HEK293 (cell line): ENCODE results near the gene SYT2.

ENCODE experiments used
- CTCF ChIA-PET: fragments of 350-600 bp; formaldehyde crosslinking; extraction: SDS; loops from one replicate; lab custom pipeline; 2021; ENCODE audit warnings: antibody characterized with exemption; lab: Yijun Ruan, JAX
- POLR2A ChIA-PET: fragments of 300-600 bp; formaldehyde crosslinking; extraction: SDS; loops from one replicate; lab custom pipeline; 2020; ENCODE audit warnings: antibody characterized with exemption, inconsistent platforms; lab: Yijun Ruan, JAX
- H3K27ac ChIP-seq: fragments of 200-500 bp; sonication (Bioruptor generic); 2 replicates; pipeline ENCODE4 v1.5.1; 2014; ENCODE audit warnings: low read depth, low read length, control low read depth, inconsistent platforms; ENCODE audit errors: extremely low read depth
- H3K36me3 ChIP-seq, 2 experiments: fragments of 200-500 bp in 1 of 2; sonication (Bioruptor generic) in 1 of 2; 1 replicate in 1 of 2; 2 replicates in 1 of 2; pipeline ENCODE4 v1.5.1; 2014 to 2017; ENCODE audit warnings: inconsistent platforms in 2 of 2, low read length in 2 of 2; ENCODE audit not compliant: control insufficient read depth in 2 of 2, insufficient read depth in 1 of 2
- H3K4me1 ChIP-seq: fragments of 200-500 bp; sonication (Bioruptor generic); 2 replicates; pipeline ENCODE4 v1.5.1; 2014; ENCODE audit warnings: mild to moderate bottlenecking, low read length, inconsistent platforms; ENCODE audit not compliant: control insufficient read depth, insufficient read depth
- H3K4me3 ChIP-seq: 2 replicates; pipeline ENCODE4 v1.5.1; 2011; ENCODE audit warnings: low read depth, mild to moderate bottlenecking, control low read depth, low read length, moderate library complexity
- H3K9me3 ChIP-seq: fragments of 200-500 bp; sonication (Bioruptor generic); 2 replicates; pipeline ENCODE4 v1.5.1; 2014; ENCODE audit warnings: low read depth, low read length, inconsistent platforms; ENCODE audit not compliant: control insufficient read depth, insufficient read depth
- ATF2 ChIP-seq: fragments of 450-650 bp; formaldehyde crosslinking; IDR thresholded peaks from 2 replicates; pipeline ENCODE4 v1.5.1; 2016; ENCODE audit warnings: missing biosample characterization, missing genetic modification characterization, low read depth
- GLI2 ChIP-seq: fragments of 450-650 bp; formaldehyde crosslinking; IDR thresholded peaks from 2 replicates; pipeline ENCODE4; 2017; ENCODE audit warnings: missing biosample characterization, missing genetic modification characterization, low read depth, borderline replicate concordance
- GLIS1 ChIP-seq: fragments of 450-650 bp; formaldehyde crosslinking; IDR thresholded peaks from 2 replicates; pipeline ENCODE4 v1.5.1; 2016; ENCODE audit warnings: missing biosample characterization, missing genetic modification characterization
- HOXD13 ChIP-seq: sonication (generic); formaldehyde crosslinking; IDR thresholded peaks from 2 replicates; pipeline ENCODE4 v1.8.0; 2022; ENCODE audit warnings: missing genetic modification reagents, borderline replicate concordance
- KLF7 ChIP-seq: fragments of 450-650 bp; formaldehyde crosslinking; IDR thresholded peaks from 2 replicates; pipeline ENCODE4 v1.5.1; 2016; ENCODE audit warnings: missing biosample characterization, missing genetic modification characterization, borderline replicate concordance
- ZBTB17 ChIP-seq: fragments of 450-650 bp; formaldehyde crosslinking; IDR thresholded peaks from 2 replicates; pipeline ENCODE4 v1.5.1; 2016; ENCODE audit warnings: missing biosample characterization, missing genetic modification characterization
- ZBTB20 ChIP-seq: fragments of 450-650 bp; formaldehyde crosslinking; IDR thresholded peaks from 2 replicates; pipeline ENCODE4 v1.5.1; 2016; ENCODE audit warnings: missing biosample characterization, missing genetic modification characterization
- ZNF114 ChIP-seq: fragments of 450-650 bp; formaldehyde crosslinking; IDR thresholded peaks from 2 replicates; pipeline ENCODE4 v1.5.0; 2017; ENCODE audit warnings: missing biosample characterization, missing genetic modification characterization
- ZNF132 ChIP-seq: fragments of 450-650 bp; formaldehyde crosslinking; IDR thresholded peaks from 2 replicates; pipeline ENCODE4 v1.5.1; 2017; ENCODE audit warnings: missing biosample characterization, missing genetic modification characterization, borderline replicate concordance
- ZNF157 ChIP-seq: fragments of 450-650 bp; formaldehyde crosslinking; IDR thresholded peaks from 2 replicates; pipeline ENCODE4 v1.5.1; 2016; ENCODE audit warnings: missing biosample characterization, missing genetic modification characterization
- ZNF202 ChIP-seq: fragments of 450-650 bp; formaldehyde crosslinking; IDR thresholded peaks from 2 replicates; pipeline ENCODE4 v1.5.1; 2016; ENCODE audit warnings: missing biosample characterization, missing genetic modification characterization, borderline replicate concordance
- ZNF280C ChIP-seq: fragments of 450-650 bp; formaldehyde crosslinking; IDR thresholded peaks from 2 replicates; pipeline ENCODE4 v1.5.1; 2016; ENCODE audit warnings: missing biosample characterization, missing genetic modification characterization
- ZNF529 ChIP-seq: fragments of 450-650 bp; formaldehyde crosslinking; IDR thresholded peaks from 2 replicates; pipeline ENCODE4 v1.5.1; 2017; ENCODE audit warnings: missing genetic modification characterization, missing biosample characterization; ENCODE audit not compliant: insufficient replicate concordance
- ZNF544 ChIP-seq: fragments of 450-650 bp; formaldehyde crosslinking; IDR thresholded peaks from 2 replicates; pipeline ENCODE4 v1.5.0; 2017; ENCODE audit warnings: missing biosample characterization, missing genetic modification characterization
- ZNF580 ChIP-seq: fragments of 450-650 bp; formaldehyde crosslinking; IDR thresholded peaks from 2 replicates; pipeline ENCODE4 v1.5.1; 2016; ENCODE audit warnings: missing biosample characterization, missing genetic modification characterization
- ZNF610 ChIP-seq: fragments of 450-650 bp; formaldehyde crosslinking; IDR thresholded peaks from 2 replicates; pipeline ENCODE4 v1.5.1; 2016; ENCODE audit warnings: missing biosample characterization, missing genetic modification characterization, borderline replicate concordance
- ZNF629 ChIP-seq: fragments of 450-650 bp; formaldehyde crosslinking; IDR thresholded peaks from 2 replicates; pipeline ENCODE4 v1.5.1; 2017; ENCODE audit warnings: missing biosample characterization, missing genetic modification characterization
- ZNF645 ChIP-seq: fragments of 450-650 bp; formaldehyde crosslinking; IDR thresholded peaks from 2 replicates; pipeline ENCODE4; 2016; ENCODE audit warnings: missing biosample characterization, missing genetic modification characterization
- ZNF777 ChIP-seq: fragments of 450-650 bp; formaldehyde crosslinking; IDR thresholded peaks from 2 replicates; pipeline ENCODE4 v1.5.1; 2017; ENCODE audit warnings: missing biosample characterization, missing genetic modification characterization, borderline replicate concordance
- ZNF830 ChIP-seq: fragments of 450-650 bp; IDR thresholded peaks from 2 replicates; pipeline ENCODE4 v1.5.0; 2018; ENCODE audit warnings: missing biosample characterization, missing genetic modification characterization, low read depth, mild to moderate bottlenecking, moderate library complexity
- ZNF837 ChIP-seq: fragments of 450-650 bp; formaldehyde crosslinking; IDR thresholded peaks from 2 replicates; pipeline ENCODE4 v1.5.1; 2016; ENCODE audit warnings: missing biosample characterization, missing genetic modification characterization
- ZSCAN23 ChIP-seq: fragments of 450-650 bp; formaldehyde crosslinking; IDR thresholded peaks from 2 replicates; pipeline ENCODE4 v1.5.1; 2016; ENCODE audit warnings: missing biosample characterization, missing genetic modification characterization
- ZSCAN4 ChIP-seq: fragments of 450-650 bp; formaldehyde crosslinking; IDR thresholded peaks from 2 replicates; pipeline ENCODE4 v1.5.1; 2017; ENCODE audit warnings: missing biosample characterization, missing genetic modification characterization

The SYT2 gene

GRCh38 chr1:202577381-202577780 is 132.9 kb downstream of the SYT2 start:
- CTCF ChIA-PET = interaction anchor here (0.6 to 1.6 kb wide), 10 partner anchors 8 to 377 kb away, joined by 3 to 7 read pairs (median 5); no protein-coding TSS in a partner anchor
- no peak for TF ChIP-seq ZNF837 (tag by site-specific recombination)
- TF ChIP-seq ZNF132 (tag by site-specific recombination) = no peak
- no peak for TF ChIP-seq ZNF280C
- no peak for TF ChIP-seq ZNF529 (tag by site-specific recombination)
- no peak for TF ChIP-seq ZNF114 (tag by site-specific recombination)
- no peaks in the 10 kb centered on the region for H3K9me3 ChIP-seq
- H3K27ac ChIP-seq = no peak overlapping the region
- no peak overlapping the region for H3K4me3 ChIP-seq
- H3K36me3 ChIP-seq = peaks cover 0 to 7% of the 10 kb centered on the region in 2 experiments; a peak in 1 of 3 replicates
- POLR2A ChIA-PET = no interaction called here
- H3K4me1 ChIP-seq = peaks cover 8% of the 10 kb centered on the region

GRCh38 chr1:202576816-202577215 is 133.4 kb downstream of the SYT2 start:
- POLR2A ChIA-PET = no interaction called here
- H3K27ac ChIP-seq = no peak overlapping the region
- TF ChIP-seq GLIS1 (peak; percentile 71), ZNF544 (tag by site-specific recombination) (no peak)
- TF ChIP-seq, all 188 proteins: peak for 1
- Histone ChIP-seq H3K9me3 (no peaks in the 10 kb centered on the region), H3K4me3 (no peak overlapping the region), H3K36me3 (peaks cover 0 to 7% of the 10 kb centered on the region in 2 experiments; a peak in 1 of 3 replicates), H3K4me1 (peaks cover 8% of the 10 kb centered on the region)
- CTCF ChIA-PET = interaction anchor here (0.6 to 1.5 kb wide), 8 partner anchors 9 to 113 kb away, joined by 3 to 6 read pairs (median 4); no protein-coding TSS in a partner anchor

GRCh38 chr1:202575918-202576653 is 134.2 kb downstream of the SYT2 start:
- ChIA-PET POLR2A (no interaction called here), CTCF (interaction anchor here (0.8 to 1.8 kb wide), 6 partner anchors 24 to 234 kb away, joined by 3 to 11 read pairs (median 4); no protein-coding TSS in a partner anchor)
- peaks cover 0 to 4% of the 10 kb centered on the region in 2 experiments; a peak in 1 of 3 replicates for H3K36me3 ChIP-seq
- peaks cover 8% of the 10 kb centered on the region for H3K4me1 ChIP-seq
- no peaks in the 10 kb centered on the region for H3K9me3 ChIP-seq
- no peak overlapping the region for H3K4me3 ChIP-seq
- TF ChIP-seq ZNF777 (no peak), ZSCAN23 (tag by site-specific recombination) (no peak), ZNF830 (no peak), ZNF157 (tag by site-specific recombination) (no peak), ZBTB17 (tag by site-specific recombination) (no peak), ZNF629 (tag by site-specific recombination) (no peak), ZBTB20 (tag by site-specific recombination) (no peak), KLF7 (tag by site-specific recombination) (no peak), ZNF202 (tag by site-specific recombination) (no peak), ZSCAN4 (tag by site-specific recombination) (no peak), HOXD13 (CRISPR knock-in tag) (no peak), ZNF645 (tag by site-specific recombination) (no peak), ZNF610 (tag by site-specific recombination) (no peak), ZNF580 (no peak), GLI2 (tag by site-specific recombination) (no peak), ATF2 (no peak)
- TF ChIP-seq, all 188 proteins: peak for 0
- H3K27ac ChIP-seq = no peak overlapping the region
